ENCODE measurements around the gene RBMS3.

DNA sequence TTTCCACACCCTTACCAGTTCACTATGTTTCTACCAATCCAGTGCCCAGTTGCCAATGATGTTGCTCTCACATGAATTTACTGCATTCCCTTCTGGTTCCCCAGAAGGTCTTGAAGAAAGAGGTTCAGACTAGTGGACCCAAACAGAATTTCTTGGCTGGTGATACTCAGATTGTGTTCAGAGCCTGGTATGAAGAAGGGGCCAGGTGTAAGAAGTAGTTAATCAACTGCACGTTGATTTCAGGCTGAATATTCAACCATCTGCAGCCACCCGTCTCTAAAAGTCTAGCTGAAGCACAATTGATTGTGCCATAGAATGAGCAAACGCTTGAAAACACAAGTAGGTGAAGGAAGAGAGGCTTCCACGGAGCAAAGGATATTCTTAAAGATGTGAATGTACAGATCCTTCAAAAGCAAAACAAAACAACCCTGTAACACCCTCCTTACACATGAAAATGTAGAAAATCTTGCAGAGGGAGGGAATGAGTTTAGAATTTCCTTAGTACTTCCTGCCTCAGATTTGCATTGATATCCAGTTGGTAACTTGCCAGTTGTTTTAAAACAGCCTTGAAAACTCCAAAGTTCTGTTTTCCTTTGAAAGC lies 4.7 kb downstream of the RBMS3 start:
- TF ChIP-seq POLR2A (IDR thresholded peaks at IDR 0.05): no peak
- TF ChIP-seq, protein P1, sequence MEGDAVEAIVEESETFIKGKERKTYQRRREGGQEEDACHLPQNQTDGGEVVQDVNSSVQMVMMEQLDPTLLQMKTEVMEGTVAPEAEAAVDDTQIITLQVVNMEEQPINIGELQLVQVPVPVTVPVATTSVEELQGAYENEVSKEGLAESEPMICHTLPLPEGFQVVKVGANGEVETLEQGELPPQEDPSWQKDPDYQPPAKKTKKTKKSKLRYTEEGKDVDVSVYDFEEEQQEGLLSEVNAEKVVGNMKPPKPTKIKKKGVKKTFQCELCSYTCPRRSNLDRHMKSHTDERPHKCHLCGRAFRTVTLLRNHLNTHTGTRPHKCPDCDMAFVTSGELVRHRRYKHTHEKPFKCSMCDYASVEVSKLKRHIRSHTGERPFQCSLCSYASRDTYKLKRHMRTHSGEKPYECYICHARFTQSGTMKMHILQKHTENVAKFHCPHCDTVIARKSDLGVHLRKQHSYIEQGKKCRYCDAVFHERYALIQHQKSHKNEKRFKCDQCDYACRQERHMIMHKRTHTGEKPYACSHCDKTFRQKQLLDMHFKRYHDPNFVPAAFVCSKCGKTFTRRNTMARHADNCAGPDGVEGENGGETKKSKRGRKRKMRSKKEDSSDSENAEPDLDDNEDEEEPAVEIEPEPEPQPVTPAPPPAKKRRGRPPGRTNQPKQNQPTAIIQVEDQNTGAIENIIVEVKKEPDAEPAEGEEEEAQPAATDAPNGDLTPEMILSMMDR (IDR thresholded peaks at IDR 0.05): no peak

Data from vagina (tissue), 2 donors.